Measurements from ENCODE around the gene LRRC4C.
"Not testable (repeated sequence)": the region's sequence is repeated elsewhere in the genome, so short reads cannot be mapped to it uniquely, and the experiment has no call there.

LRRC4C gene

GRCh38 chr11:40192590-40192989, 1266.9 kb downstream of the LRRC4C start:
- DNase-seq (ENCODE audit: low read depth, low spot score); H3K4me3 ChIP-seq (ENCODE audit: low read length): not testable (repeated sequence)

GRCh38 chr11:40190294-40190693, 1269.2 kb downstream of the LRRC4C start:
- no peak for DNase-seq (ENCODE audit: low read depth, low spot score)
- H3K4me3 ChIP-seq (ENCODE audit: low read length): no peak overlapping the region

- DNase-seq (ENCODE audit: low read depth, low spot score): no peak
- no peak overlapping the region for H3K4me3 ChIP-seq (ENCODE audit: low read length)
These were observed 1270.6 kb downstream of the LRRC4C start for GRCh38 chr11:40188848-40189247.

GRCh38 chr11:40187295-40187694, 1272.2 kb downstream of the LRRC4C start:
- no peak overlapping the region for H3K4me3 ChIP-seq (ENCODE audit: low read length)
- DNase-seq (ENCODE audit: low read depth, low spot score): no peak

DNA sequence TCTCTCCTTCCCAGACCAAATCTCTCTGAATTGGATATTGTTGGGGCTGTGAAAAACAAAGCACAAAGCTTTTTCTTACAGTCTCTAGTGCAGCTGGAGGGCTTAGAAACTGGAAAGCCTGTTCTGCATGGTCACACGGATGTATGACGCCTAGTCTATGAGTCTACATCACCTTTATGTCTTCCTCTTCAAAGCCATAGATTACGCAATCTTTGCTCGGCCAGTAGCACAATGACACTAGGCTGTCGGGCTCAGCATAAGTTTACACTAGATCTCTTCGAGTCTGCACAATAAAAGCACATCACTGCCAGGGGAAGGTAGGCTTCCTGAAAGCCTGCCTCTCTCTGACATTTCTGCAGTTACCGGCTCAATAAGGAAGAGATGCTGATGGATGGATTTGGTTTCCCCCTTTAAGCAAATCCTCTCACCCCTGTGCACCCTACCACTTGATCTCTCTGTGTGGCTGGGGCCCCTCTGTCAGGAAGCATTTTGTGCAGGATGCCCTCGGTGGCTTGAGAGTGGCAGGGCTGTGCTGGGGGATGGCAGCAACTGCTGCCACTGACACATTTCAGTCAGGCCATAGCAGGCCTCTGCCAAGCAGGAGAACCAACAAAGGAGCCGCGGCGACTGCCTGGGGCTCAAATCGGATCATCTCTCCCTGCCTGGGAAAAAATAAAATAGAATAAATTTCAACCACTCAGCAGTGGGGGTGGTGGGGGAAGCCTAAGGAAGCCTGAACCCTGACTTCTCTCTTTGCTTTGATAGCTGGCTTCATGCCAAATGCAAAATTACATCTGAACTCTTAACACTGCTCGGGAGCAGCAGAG, 1272.8 kb downstream of the LRRC4C start:
- H3K4me3 ChIP-seq (ENCODE audit: low read length): no peak overlapping the region
- DNase-seq (ENCODE audit: low read depth, low spot score): no peak

GRCh38 chr11:40185793-40186192, 1273.7 kb downstream of the LRRC4C start:
- H3K4me3 ChIP-seq (ENCODE audit: low read length): no peak overlapping the region
- DNase-seq (ENCODE audit: low read depth, low spot score): no peak

- H3K4me3 ChIP-seq (ENCODE audit: low read length): no peak overlapping the region
- DNase-seq (ENCODE audit: low read depth, low spot score): no peak
These were observed 1276.1 kb downstream of the LRRC4C start for GRCh38 chr11:40183073-40184064.

- H3K4me3 ChIP-seq (ENCODE audit: low read length): no peak overlapping the region
- no peak for DNase-seq (ENCODE audit: low read depth, low spot score)
These were observed 1279.9 kb downstream of the LRRC4C start for GRCh38 chr11:40179541-40179940.

DNA sequence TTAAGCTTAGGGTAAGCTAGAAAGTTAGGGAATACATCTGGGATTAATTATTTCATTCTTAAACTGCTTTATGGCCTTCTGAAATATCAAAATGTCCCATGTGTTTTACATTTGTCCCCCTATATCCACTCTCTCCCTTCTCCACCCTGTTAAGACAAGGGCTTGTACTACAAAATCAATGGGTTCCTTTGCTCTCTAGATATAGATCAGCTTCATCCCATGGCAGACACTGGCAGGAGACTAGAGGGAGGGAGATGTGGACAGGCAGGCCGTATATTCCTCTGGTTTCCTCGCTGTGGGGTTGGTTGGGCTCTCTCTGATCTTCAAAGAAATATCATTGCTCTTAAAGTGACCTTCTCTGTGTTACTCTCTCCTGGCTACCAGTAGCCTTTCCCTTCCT, 1281.0 kb downstream of the LRRC4C start:
- no peak for DNase-seq (ENCODE audit: low read depth, low spot score)
- H3K4me3 ChIP-seq (ENCODE audit: low read length): no peak overlapping the region

DNA sequence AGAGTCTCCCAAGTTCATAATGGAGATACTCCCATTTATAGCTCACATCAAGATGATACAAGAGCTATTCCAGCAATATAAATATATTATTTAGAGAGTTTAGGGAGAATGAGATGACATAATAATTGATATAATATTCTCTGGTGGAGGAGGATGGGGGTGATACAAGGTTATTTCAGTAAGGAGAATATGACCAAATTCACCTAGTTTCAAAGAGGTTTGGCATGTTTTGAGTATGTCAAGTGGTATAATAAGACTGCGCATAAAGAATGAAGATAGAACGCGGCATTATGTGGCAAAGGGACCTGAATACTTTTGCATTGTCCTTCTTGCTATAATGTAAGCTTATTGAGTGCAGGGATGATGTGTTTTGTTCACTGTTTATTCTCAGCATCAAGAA, 1283.5 kb downstream of the LRRC4C start:
- no peak overlapping the region for H3K4me3 ChIP-seq (ENCODE audit: low read length)
- DNase-seq (ENCODE audit: low read depth, low spot score): no peak

DNA sequence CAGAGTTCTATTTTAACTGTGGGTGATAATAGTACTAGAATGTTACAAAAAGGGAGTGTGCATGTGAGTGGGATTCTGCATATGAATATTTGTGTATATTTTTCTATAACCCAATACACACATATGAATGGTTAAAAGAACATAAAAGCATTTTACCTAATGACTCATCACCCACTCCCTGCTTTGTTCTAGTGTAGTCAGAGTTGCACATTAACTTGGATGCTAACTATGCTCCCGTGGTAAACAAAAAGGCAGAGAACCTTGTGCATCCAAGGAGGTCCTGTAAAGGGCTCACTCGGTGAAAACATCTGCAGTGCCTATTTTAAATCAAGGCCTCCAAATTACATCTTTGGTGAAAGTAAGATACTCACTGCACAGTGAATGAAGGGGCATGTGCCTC, 1289.4 kb downstream of the LRRC4C start:
- H3K4me3 ChIP-seq (ENCODE audit: low read length): no peak overlapping the region

DNA sequence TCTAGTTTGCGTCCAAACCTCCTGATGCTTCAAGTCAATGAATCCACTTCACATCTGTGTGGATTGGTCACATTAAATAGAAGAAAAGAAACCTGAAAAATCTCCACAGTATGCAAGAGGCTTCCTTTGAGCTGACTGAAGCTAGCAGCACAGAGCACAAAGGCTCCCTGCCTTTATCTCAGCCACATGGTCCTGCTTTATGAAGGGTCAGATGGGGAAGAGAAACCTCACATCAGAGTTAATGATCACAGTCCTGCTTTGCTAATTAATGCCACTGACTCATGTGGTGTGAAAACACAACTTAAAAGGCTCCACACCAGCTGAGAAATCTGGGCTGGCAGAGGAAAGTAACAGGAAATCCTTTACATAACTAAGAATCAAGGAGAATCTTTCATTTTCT, 1291.0 kb downstream of the LRRC4C start:
- no peak overlapping the region for H3K4me3 ChIP-seq (ENCODE audit: low read length)
- DNase-seq (ENCODE audit: low read depth, low spot score): no peak

More for the DNA sequence above, 1289.4 kb downstream of the LRRC4C start:
- DNase-seq (ENCODE audit: low read depth, low spot score): no peak

- H3K4me3 ChIP-seq (ENCODE audit: low read length); DNase-seq (ENCODE audit: low read depth, low spot score): not testable (repeated sequence)
These were observed 1291.6 kb downstream of the LRRC4C start for GRCh38 chr11:40167805-40168204.

DNA sequence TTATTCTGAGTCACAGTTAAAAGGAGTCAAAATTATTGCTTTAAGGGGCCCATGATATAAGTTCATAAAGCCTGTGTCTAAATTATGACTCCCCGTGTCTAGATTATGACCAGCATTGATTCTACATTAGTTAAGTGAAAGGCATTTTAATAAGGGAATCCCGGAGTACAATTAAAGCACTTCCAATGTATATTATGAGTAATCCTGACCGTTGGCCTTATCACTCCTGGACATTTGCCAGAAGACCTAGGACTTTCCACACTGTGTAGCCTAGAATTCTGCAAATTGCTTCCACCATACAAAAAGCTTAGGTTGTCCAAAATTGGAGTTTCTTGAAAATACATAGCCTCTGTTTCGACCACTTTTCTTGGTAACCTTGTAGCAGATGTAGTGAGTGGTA, 1292.6 kb downstream of the LRRC4C start:
- no peak for DNase-seq (ENCODE audit: low read depth, low spot score)
- H3K4me3 ChIP-seq (ENCODE audit: low read length): no peak overlapping the region

- DNase-seq (ENCODE audit: low read depth, low spot score): no peak
These were observed 1296.3 kb downstream of the LRRC4C start for GRCh38 chr11:40162901-40163883.

DNA sequence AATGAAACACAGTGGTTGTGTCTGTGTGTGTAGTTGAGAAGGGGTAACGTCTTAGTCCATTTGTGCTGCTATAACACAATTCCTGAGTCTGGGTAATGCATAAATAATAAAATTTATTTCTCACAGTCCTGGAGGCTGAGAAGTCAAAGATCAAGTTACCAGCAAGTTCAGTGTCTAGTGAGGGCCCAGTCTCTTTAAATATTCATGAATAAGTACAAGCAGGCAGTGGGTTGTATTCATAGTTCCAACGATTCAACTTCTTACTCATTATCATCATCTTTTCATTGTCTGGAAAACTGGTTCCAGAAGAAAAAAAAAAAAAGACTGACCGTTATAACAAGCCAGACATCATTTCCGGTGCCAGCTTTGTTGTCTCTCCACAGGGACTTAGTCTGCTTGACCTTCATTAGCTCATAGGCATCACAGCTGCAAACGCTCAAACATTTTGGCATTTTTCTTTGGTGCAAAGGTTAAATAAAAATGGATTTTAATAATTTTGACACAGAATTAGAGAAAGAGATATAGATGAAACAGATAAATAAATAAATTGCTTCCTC, 1297.5 kb downstream of the LRRC4C start:
- no peak for DNase-seq (ENCODE audit: low read depth, low spot score)
- H3K4me3 ChIP-seq (ENCODE audit: low read length): no peak overlapping the region

More at GRCh38 chr11:40162901-40163883, 1296.3 kb downstream of the LRRC4C start:
- no peak overlapping the region for H3K4me3 ChIP-seq (ENCODE audit: low read length)

- H3K4me3 ChIP-seq (ENCODE audit: low read length): no peak overlapping the region
- DNase-seq (ENCODE audit: low read depth, low spot score): no peak
These were observed 1299.0 kb downstream of the LRRC4C start for GRCh38 chr11:40160418-40160817.

GRCh38 chr11:40149721-40150120, 1309.7 kb downstream of the LRRC4C start:
- no peak for DNase-seq (ENCODE audit: low read depth, low spot score)
- no peak overlapping the region for H3K4me3 ChIP-seq (ENCODE audit: low read length)

DNA sequence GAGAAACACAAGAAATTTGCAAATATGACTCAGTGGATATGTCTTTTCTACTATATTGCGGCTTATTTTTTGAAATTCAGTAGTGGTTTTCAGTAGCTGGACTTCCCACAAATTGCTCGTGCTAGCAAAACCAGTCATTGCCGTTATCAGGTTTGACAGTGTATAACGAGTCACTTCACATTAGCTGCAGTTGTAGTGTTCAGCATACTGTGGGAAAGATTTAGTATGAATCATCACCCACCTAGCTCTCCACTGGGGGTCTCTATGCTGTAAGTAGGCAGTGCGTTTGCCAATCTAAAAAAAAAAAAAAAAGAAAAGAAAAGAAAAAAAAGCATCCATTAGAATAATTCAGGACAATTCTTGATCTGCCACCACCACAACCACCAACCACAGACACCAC, 1318.9 kb downstream of the LRRC4C start:
- no peak overlapping the region for H3K4me3 ChIP-seq (ENCODE audit: low read length)
- DNase-seq (ENCODE audit: low read depth, low spot score): no peak

Data from Jurkat, Clone E6-1 (cell line).